Measurements from ENCODE around the gene TNN. TPM values are rescaled to one million over a fixed set of nuclear protein-coding genes. Genes with fewer than 3 reads are reported as not detected.

The TNN gene
- total and polyA plus RNA-seq, 12 donors, result 0.11 to 0.50 (median 0.23) TPM; not detected in 2

DNA sequence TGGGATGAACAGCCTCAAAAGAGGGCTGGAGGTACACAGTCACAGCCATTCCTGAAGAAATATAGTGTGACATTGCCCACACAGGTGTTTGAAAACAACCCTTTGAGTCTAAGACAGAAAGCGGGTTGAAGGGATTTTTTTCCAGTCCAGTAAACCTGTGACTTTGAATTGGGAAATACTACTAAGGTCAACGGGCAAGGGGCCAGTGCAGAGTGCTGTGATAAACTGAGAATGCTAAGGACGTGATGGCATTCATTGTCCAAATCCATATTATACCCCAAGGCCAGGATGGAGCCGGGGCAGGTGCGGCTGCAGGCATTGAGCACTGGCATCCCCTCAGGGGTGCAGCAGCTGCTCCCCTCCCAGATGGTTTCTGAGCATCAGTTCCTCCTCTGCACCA is 88.3 kb downstream of the TNN start:
- DNase-seq, result peak in 3 of 7 donors; percentile 21 to 36 (median 30)
- Histone ChIP-seq H3K27me3 (peaks cover 7% of the 10 kb centered on the region), H3K27ac (no peak overlapping the region), H3K36me3 (replicated peaks in 1 of 2) (no peaks in the 10 kb centered on the region), H3K4me3 (no peak overlapping the region), H3K4me1 (replicated peaks in 1 of 2) (no peaks in the 10 kb centered on the region), H3K9me3 (replicated peaks in 1 of 3) (no peaks in the 10 kb centered on the region)
- WGBS, 4 donors, result 67 to 69% (median 67%) methylated on average over 4 to 5 of the region's 5 CpGs
- TF ChIP-seq, protein P1, sequence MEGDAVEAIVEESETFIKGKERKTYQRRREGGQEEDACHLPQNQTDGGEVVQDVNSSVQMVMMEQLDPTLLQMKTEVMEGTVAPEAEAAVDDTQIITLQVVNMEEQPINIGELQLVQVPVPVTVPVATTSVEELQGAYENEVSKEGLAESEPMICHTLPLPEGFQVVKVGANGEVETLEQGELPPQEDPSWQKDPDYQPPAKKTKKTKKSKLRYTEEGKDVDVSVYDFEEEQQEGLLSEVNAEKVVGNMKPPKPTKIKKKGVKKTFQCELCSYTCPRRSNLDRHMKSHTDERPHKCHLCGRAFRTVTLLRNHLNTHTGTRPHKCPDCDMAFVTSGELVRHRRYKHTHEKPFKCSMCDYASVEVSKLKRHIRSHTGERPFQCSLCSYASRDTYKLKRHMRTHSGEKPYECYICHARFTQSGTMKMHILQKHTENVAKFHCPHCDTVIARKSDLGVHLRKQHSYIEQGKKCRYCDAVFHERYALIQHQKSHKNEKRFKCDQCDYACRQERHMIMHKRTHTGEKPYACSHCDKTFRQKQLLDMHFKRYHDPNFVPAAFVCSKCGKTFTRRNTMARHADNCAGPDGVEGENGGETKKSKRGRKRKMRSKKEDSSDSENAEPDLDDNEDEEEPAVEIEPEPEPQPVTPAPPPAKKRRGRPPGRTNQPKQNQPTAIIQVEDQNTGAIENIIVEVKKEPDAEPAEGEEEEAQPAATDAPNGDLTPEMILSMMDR (IDR thresholded peaks at IDR 0.05), result no peak
- TF ChIP-seq POLR2A (IDR thresholded peaks at IDR 0.05), result no peak
- intact Hi-C loops (cut with DNase I), result no loop called here

GRCh38 chr1:175157200-175157599 is 89.6 kb downstream of the TNN start:
- 13 to 70% (median 60%) methylated on average over 2 of the region's 2 CpGs for WGBS, 4 donors
- intact Hi-C loops (cut with DNase I), result no loop called here

DNA sequence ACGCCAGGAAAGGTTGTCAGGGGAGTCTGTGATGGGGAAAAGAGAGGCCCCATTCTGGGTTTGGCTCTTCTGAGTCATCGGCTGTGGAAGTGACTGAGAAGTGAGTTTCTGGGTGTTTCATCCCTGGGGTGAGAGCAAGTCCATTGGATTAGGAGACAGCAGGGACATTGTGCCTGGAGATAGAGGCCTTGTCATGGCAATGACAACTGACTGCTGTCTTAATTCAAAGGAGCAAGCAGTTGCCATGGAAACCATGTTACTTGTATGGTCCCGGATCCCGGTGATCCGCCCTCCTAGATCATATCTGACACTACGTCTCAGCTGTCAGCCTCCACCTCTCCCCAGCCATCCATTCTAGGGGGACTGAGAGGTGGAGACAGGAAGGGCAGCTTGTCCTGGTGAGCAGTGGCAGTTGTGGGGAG is 90.5 kb downstream of the TNN start:
- no peak overlapping the region for H3K4me3 ChIP-seq

More at GRCh38 chr1:175157200-175157599, 89.6 kb downstream of the TNN start:
- peaks cover 7% of the 10 kb centered on the region for H3K27me3 ChIP-seq
- TF ChIP-seq, protein P1 (IDR thresholded peaks at IDR 0.05), result no peak
- no peak for TF ChIP-seq POLR2A (IDR thresholded peaks at IDR 0.05)
- H3K36me3 ChIP-seq (replicated peaks in 1 of 2), result no peaks in the 10 kb centered on the region
- H3K4me1 ChIP-seq (replicated peaks in 1 of 2), result no peaks in the 10 kb centered on the region
- no peaks in the 10 kb centered on the region for H3K9me3 ChIP-seq (replicated peaks in 1 of 3)
- peak in 5 of 7 donors; percentile 36 to 69 (median 58) for DNase-seq
- H3K4me3 ChIP-seq, result no peak overlapping the region
- H3K27ac ChIP-seq, result no peak overlapping the region

DNA sequence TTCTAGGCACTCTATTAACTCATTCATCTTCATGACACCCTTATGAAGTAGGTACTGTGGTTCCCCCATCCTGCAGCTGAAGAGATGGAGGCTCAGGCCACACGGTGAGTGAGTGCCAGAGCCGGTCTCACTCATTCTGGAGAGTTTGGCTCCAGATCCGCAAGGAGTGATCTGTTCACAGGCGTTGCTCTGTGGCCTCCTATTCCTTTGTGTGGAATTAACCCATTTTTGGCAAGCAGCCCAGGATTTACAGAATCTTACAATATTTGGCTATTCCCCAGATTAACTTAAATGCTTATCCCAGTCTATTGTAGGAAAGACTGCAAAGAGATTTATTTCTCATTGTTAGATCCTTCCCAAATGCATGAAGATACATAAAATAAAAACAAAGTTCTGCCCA is 95.3 kb downstream of the TNN start:
- Histone ChIP-seq H3K36me3 (replicated peaks in 1 of 2) (peaks cover 0 to 18% of the 10 kb centered on the region in 2 donors), H3K4me1 (replicated peaks in 1 of 2) (no peaks in the 10 kb centered on the region), H3K4me3 (no peak overlapping the region), H3K27ac (no peak overlapping the region), H3K9me3 (replicated peaks in 1 of 3) (no peaks in the 10 kb centered on the region), H3K27me3 (no peaks in the 10 kb centered on the region)
- TF ChIP-seq, protein P1 (IDR thresholded peaks at IDR 0.05), result no peak
- no peak for TF ChIP-seq POLR2A (IDR thresholded peaks at IDR 0.05)
- no peak for DNase-seq
- intact Hi-C loops (cut with DNase I), result no loop called here
- WGBS, 4 donors, result 83 to 91% (median 88%) methylated on average over 4 of the region's 4 CpGs

More for the DNA sequence above, 90.5 kb downstream of the TNN start:
- 84 to 89% (median 85%) methylated on average over 6 of the region's 6 CpGs for WGBS, 4 donors
- Histone ChIP-seq H3K9me3 (replicated peaks in 1 of 3) (no peaks in the 10 kb centered on the region), H3K4me1 (replicated peaks in 1 of 2) (no peaks in the 10 kb centered on the region), H3K36me3 (replicated peaks in 1 of 2) (peaks cover 0 to under 1% of the 10 kb centered on the region in 2 donors), H3K27ac (no peak overlapping the region), H3K27me3 (peaks cover 7% of the 10 kb centered on the region)
- DNase-seq, result no peak
- intact Hi-C loops (cut with DNase I), result no loop called here
- TF ChIP-seq, protein P1 (IDR thresholded peaks at IDR 0.05), result no peak
- no peak for TF ChIP-seq POLR2A (IDR thresholded peaks at IDR 0.05)
